HepG2 (cell line): Measurements from ENCODE around the gene NT5C. TPM values are rescaled to one million over a fixed set of nuclear protein-coding genes. Genes with fewer than 3 reads are reported as not detected.

Source experiments
- ATRX ChIP-seq: sonication (generic); formaldehyde crosslinking; IDR thresholded peaks from 2 replicates; pipeline ENCODE4 v1.4.0; 2020; ENCODE audit warnings: missing genetic modification reagents, borderline replicate concordance
- ESRRA ChIP-seq: sonication (generic); formaldehyde crosslinking; IDR thresholded peaks from 2 replicates; pipeline ENCODE4 v1.5.1; 2020; ENCODE audit warnings: mild to moderate bottlenecking, low read depth, missing genetic modification reagents
- FOSL2 ChIP-seq: sonication (generic); formaldehyde crosslinking; IDR thresholded peaks from 2 replicates; pipeline ENCODE4 v1.4.0; 2020; ENCODE audit warnings: missing genetic modification reagents
- FOXA1 ChIP-seq, 2 experiments: fragments of 450-650 bp in 1 of 2; sonication (generic) in 1 of 2; formaldehyde crosslinking in 1 of 2; IDR thresholded peaks; 2 replicates each; pipeline versions ENCODE4 v1.4.0 to v1.6.1; 2016 to 2020; ENCODE audit warnings: missing genetic modification reagents in 1 of 2
- HDAC6 ChIP-seq: fragments of 200-600 bp; sonication (generic); IDR thresholded peaks from 2 replicates; pipeline ENCODE4 v1.7.0; 2017; ENCODE audit warnings: mild to moderate bottlenecking, antibody characterized with exemption, low read length, low read depth
- HNRNPLL ChIP-seq: fragments of 200-400 bp; formaldehyde crosslinking; IDR thresholded peaks from 2 replicates; pipeline ENCODE4 v1.6.1; 2017; ENCODE audit warnings: mild to moderate bottlenecking, low read depth, low read length; ENCODE audit not compliant: poor library complexity, severe bottlenecking
- KDM1A ChIP-seq: IDR thresholded peaks from 2 replicates; pipeline ENCODE4 v1.6.1; 2016; ENCODE audit warnings: missing compliant biosample characterization
- NFE2 ChIP-seq: sonication (generic); formaldehyde crosslinking; IDR thresholded peaks from 2 replicates; pipeline ENCODE4 v1.4.0; 2020; ENCODE audit warnings: missing genetic modification reagents
- NR2F6 ChIP-seq, 2 experiments: IDR thresholded peaks; 2 replicates each; pipeline ENCODE4 v1.6.1; 2016; ENCODE audit warnings: antibody characterized with exemption in 1 of 2, mild to moderate bottlenecking in 1 of 2
- TMF1 ChIP-seq: sonication (generic); formaldehyde crosslinking; IDR thresholded peaks from 2 replicates; pipeline ENCODE4 v1.8.1; 2022; ENCODE audit warnings: low read depth, missing genetic modification reagents
- TOPORS ChIP-seq: sonication (generic); formaldehyde crosslinking; IDR thresholded peaks from 2 replicates; pipeline ENCODE4 v1.8.0; 2023; ENCODE audit warnings: mild to moderate bottlenecking, missing genetic modification reagents
- ZKSCAN5 ChIP-seq: sonication (generic); formaldehyde crosslinking; IDR thresholded peaks from 2 replicates; pipeline ENCODE4 v1.5.1; 2020; ENCODE audit warnings: mild to moderate bottlenecking, missing genetic modification reagents
- ZNF230 ChIP-seq: sonication (generic); formaldehyde crosslinking; IDR thresholded peaks from 2 replicates; pipeline ENCODE4 v1.4.0; 2020; ENCODE audit warnings: mild to moderate bottlenecking, missing genetic modification reagents
- ZNF619 ChIP-seq: sonication (generic); formaldehyde crosslinking; IDR thresholded peaks from 2 replicates; pipeline ENCODE4 v1.4.0; 2020; ENCODE audit warnings: mild to moderate bottlenecking, missing genetic modification reagents
- ZNF777 ChIP-seq: sonication (generic); formaldehyde crosslinking; IDR thresholded peaks from 2 replicates; pipeline ENCODE4 v1.4.0; 2020; ENCODE audit warnings: missing genetic modification reagents
- ZUFSP ChIP-seq: sonication (generic); formaldehyde crosslinking; IDR thresholded peaks from 2 replicates; pipeline ENCODE4 v1.9.0; 2021; ENCODE audit warnings: missing genetic modification reagents, mild to moderate bottlenecking, borderline replicate concordance
- polyA plus RNA-seq, 8 experiments: library from polyadenylated mRNA; depleted of rRNA in 3 of 8; stranded (reverse) in 7 of 8; unstranded in 1 of 8; fragments of >200 nt; fragmentation: Illumina TruSeq in 4 of 8; extraction: Trizol in 4 of 8; gene quantifications; 2 replicates each; pipeline versions ENCODE4 v1.2.1 to v1.2.3, GENCODE V29; 2011 to 2016; ENCODE audit warnings: low read depth in 4 of 8, missing spikeins in 1 of 8, mixed read lengths in 1 of 8; ENCODE audit not compliant: insufficient read depth in 1 of 8
- total RNA-seq, 5 experiments: library from RNA; depleted of rRNA; stranded (reverse); fragments of >200 nt; fragmentation: Illumina TruSeq; extraction: Trizol; gene quantifications; 2 replicates each; pipeline ENCODE4 v1.2.3, GENCODE V29; 2016; ENCODE audit warnings: low read depth in 1 of 5
- TF ChIP-seq, protein P1 (sequence below): sonication (generic); formaldehyde crosslinking; IDR thresholded peaks from 2 replicates; pipeline ENCODE4 v1.5.0; 2020; ENCODE audit warnings: mild to moderate bottlenecking, missing genetic modification reagents, borderline replicate concordance
- TF ChIP-seq, protein P2 (sequence below): IDR thresholded peaks from 2 replicates; pipeline ENCODE4 v1.6.1; 2016; ENCODE audit warnings: mild to moderate bottlenecking
- TF ChIP-seq, protein P3 (sequence below): sonication (generic); formaldehyde crosslinking; IDR thresholded peaks from 2 replicates; pipeline ENCODE4 v1.4.0; 2020; ENCODE audit warnings: low read depth, mild to moderate bottlenecking, missing genetic modification reagents

NT5C gene
- total and polyA plus RNA-seq, 2 of the 13 experiments (the other 11 are each of a cell fraction or from before 2014, with no cell fraction given), result 42.8 to 48.6 TPM

- no peak for TF ChIP-seq ZUFSP
- no peak for TF ChIP-seq NFE2 (CRISPR knock-in tag)
- no peak for TF ChIP-seq ZNF619 (CRISPR knock-in tag)
- no peak for TF ChIP-seq FOXA1 (IDR thresholded peaks at IDR 0.05)
- peak; percentile 27; the same call in 1 of the 2 replicates for TF ChIP-seq FOXA1 (CRISPR knock-in tag; IDR thresholded peaks at IDR 0.05)
- TF ChIP-seq FOSL2 (CRISPR knock-in tag), result peak; percentile 44
- TF ChIP-seq HDAC6, result no peak
- 0 out of 2 replicates have a peak, but pooled peaks have one; percentile 62 for TF ChIP-seq ZNF230 (CRISPR knock-in tag)
- no peak for TF ChIP-seq ZKSCAN5 (CRISPR knock-in tag)
- TF ChIP-seq NR2F6 (IDR thresholded peaks at IDR 0.05), result no peak
- TF ChIP-seq NR2F6 (CRISPR knock-in tag; IDR thresholded peaks at IDR 0.05), result 0 out of 2 replicates have a peak, but pooled peaks have one; percentile 52
- TF ChIP-seq, protein P1, sequence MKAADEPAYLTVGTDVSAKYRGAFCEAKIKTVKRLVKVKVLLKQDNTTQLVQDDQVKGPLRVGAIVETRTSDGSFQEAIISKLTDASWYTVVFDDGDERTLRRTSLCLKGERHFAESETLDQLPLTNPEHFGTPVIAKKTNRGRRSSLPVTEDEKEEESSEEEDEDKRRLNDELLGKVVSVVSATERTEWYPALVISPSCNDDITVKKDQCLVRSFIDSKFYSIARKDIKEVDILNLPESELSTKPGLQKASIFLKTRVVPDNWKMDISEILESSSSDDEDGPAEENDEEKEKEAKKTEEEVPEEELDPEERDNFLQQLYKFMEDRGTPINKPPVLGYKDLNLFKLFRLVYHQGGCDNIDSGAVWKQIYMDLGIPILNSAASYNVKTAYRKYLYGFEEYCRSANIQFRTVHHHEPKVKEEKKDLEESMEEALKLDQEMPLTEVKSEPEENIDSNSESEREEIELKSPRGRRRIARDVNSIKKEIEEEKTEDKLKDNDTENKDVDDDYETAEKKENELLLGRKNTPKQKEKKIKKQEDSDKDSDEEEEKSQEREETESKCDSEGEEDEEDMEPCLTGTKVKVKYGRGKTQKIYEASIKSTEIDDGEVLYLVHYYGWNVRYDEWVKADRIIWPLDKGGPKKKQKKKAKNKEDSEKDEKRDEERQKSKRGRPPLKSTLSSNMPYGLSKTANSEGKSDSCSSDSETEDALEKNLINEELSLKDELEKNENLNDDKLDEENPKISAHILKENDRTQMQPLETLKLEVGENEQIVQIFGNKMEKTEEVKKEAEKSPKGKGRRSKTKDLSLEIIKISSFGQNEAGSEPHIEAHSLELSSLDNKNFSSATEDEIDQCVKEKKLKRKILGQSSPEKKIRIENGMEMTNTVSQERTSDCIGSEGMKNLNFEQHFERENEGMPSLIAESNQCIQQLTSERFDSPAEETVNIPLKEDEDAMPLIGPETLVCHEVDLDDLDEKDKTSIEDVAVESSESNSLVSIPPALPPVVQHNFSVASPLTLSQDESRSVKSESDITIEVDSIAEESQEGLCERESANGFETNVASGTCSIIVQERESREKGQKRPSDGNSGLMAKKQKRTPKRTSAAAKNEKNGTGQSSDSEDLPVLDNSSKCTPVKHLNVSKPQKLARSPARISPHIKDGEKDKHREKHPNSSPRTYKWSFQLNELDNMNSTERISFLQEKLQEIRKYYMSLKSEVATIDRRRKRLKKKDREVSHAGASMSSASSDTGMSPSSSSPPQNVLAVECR (CRISPR knock-in tag), result peak; percentile 59; the same call in 1 of the 2 replicates
- peak; percentile 38 for TF ChIP-seq HNRNPLL
- TF ChIP-seq ZNF777, result 0 out of 2 replicates have a peak, but pooled peaks have one; percentile 13
- peak; percentile 36; the same call in 1 of the 2 replicates for TF ChIP-seq TOPORS (CRISPR knock-in tag)
- TF ChIP-seq KDM1A (CRISPR knock-in tag), result no peak
- TF ChIP-seq, protein P2, sequence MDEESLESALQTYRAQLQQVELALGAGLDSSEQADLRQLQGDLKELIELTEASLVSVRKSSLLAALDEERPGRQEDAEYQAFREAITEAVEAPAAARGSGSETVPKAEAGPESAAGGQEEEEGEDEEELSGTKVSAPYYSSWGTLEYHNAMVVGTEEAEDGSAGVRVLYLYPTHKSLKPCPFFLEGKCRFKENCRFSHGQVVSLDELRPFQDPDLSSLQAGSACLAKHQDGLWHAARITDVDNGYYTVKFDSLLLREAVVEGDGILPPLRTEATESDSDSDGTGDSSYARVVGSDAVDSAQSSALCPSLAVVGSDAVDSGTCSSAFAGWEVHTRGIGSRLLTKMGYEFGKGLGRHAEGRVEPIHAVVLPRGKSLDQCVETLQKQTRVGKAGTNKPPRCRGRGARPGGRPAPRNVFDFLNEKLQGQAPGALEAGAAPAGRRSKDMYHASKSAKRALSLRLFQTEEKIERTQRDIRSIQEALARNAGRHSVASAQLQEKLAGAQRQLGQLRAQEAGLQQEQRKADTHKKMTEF (CRISPR knock-in tag), result peak; percentile 78
- no peak for TF ChIP-seq ATRX
- TF ChIP-seq, protein P3, sequence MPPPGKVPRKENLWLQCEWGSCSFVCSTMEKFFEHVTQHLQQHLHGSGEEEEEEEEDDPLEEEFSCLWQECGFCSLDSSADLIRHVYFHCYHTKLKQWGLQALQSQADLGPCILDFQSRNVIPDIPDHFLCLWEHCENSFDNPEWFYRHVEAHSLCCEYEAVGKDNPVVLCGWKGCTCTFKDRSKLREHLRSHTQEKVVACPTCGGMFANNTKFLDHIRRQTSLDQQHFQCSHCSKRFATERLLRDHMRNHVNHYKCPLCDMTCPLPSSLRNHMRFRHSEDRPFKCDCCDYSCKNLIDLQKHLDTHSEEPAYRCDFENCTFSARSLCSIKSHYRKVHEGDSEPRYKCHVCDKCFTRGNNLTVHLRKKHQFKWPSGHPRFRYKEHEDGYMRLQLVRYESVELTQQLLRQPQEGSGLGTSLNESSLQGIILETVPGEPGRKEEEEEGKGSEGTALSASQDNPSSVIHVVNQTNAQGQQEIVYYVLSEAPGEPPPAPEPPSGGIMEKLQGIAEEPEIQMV, result peak; percentile 91
- TF ChIP-seq ESRRA (CRISPR knock-in tag), result no peak
- no peak for TF ChIP-seq TMF1
Measured at GRCh38 chr17:75113798-75114551, 17.6 kb downstream of the NT5C start (continued).
